ENCODE results near the gene EYS. TPM values are rescaled to one million over a fixed set of nuclear protein-coding genes. Genes with fewer than 3 reads are reported as not detected.

The EYS gene
- total and polyA plus RNA-seq, 2 of the 8 experiments (the other 6 are each of a cell fraction or from before 2014, with no cell fraction given) = 0.05 to 0.13 TPM

GRCh38 chr6:63760199-63760598 is 1946.8 kb downstream of the EYS start (continued):
- TF ChIP-seq FOSL1 (IDR thresholded peaks at IDR 0.05; ENCODE audit: insufficient read depth, low read depth, low read length) (no peak), SIN3A (conservative IDR thresholded peaks at IDR 0.05 in 1 of 2, IDR thresholded peaks at IDR 0.05 in 1 of 2; ENCODE audit: low read depth in 1 of 2, low read length in 2 of 2) (no peak), PHF8 (conservative IDR thresholded peaks at IDR 0.05; ENCODE audit: low read depth, low read length) (no peak), GABPA (IDR thresholded peaks at IDR 0.05; ENCODE audit: borderline replicate concordance, insufficient read depth, low read length) (no peak), CEBPB (IDR thresholded peaks at IDR 0.05; ENCODE audit: low read depth, low read length) (no peak)

Measured in H1 (cell line).